ENCODE measurements around the gene CAPN9. TPM values are rescaled to one million over a fixed set of nuclear protein-coding genes. Genes with fewer than 3 reads are reported as not detected.

The CAPN9 gene
- total RNA-seq, 1 donor from 2014 or later: not detected

DNA sequence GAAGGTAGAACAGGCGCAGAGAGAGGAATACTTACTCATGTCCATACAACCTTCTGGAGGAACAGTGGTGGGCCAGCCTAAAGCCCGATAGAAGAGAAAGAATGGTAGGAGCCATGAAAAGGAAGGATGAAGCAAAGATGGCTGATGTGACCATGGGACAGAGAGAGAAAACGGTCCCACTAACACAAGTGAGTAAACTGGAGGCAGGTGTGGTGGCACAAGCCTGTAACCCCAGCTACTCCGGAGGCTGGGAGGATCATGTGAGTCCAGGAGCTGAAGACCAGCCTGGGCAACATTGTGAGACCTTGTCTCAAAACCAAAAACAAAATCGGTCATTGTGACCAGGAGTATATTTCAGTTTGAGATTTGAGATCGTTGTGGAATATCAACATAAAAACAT is 71.7 kb downstream of the CAPN9 start:
- Mint-ChIP-seq H3K27ac (ENCODE audit: unreplicated experiment) (no peak overlapping the region), H3K9me3 (ENCODE audit: unreplicated experiment) (peaks cover 1% of the 10 kb centered on the region), H3K27me3 (ENCODE audit: unreplicated experiment) (no peaks in the 10 kb centered on the region), H3K36me3 (ENCODE audit: unreplicated experiment) (peaks cover 1% of the 10 kb centered on the region), H3K4me1 (ENCODE audit: unreplicated experiment) (peaks cover 29% of the 10 kb centered on the region), H3K4me3 (ENCODE audit: unreplicated experiment) (no peak overlapping the region)
- TF ChIP-seq, protein P1, sequence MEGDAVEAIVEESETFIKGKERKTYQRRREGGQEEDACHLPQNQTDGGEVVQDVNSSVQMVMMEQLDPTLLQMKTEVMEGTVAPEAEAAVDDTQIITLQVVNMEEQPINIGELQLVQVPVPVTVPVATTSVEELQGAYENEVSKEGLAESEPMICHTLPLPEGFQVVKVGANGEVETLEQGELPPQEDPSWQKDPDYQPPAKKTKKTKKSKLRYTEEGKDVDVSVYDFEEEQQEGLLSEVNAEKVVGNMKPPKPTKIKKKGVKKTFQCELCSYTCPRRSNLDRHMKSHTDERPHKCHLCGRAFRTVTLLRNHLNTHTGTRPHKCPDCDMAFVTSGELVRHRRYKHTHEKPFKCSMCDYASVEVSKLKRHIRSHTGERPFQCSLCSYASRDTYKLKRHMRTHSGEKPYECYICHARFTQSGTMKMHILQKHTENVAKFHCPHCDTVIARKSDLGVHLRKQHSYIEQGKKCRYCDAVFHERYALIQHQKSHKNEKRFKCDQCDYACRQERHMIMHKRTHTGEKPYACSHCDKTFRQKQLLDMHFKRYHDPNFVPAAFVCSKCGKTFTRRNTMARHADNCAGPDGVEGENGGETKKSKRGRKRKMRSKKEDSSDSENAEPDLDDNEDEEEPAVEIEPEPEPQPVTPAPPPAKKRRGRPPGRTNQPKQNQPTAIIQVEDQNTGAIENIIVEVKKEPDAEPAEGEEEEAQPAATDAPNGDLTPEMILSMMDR (IDR thresholded peaks at IDR 0.05): no peak
- DNase-seq (ENCODE audit: extremely low spot score, unreplicated experiment): peak; percentile 56

DNA sequence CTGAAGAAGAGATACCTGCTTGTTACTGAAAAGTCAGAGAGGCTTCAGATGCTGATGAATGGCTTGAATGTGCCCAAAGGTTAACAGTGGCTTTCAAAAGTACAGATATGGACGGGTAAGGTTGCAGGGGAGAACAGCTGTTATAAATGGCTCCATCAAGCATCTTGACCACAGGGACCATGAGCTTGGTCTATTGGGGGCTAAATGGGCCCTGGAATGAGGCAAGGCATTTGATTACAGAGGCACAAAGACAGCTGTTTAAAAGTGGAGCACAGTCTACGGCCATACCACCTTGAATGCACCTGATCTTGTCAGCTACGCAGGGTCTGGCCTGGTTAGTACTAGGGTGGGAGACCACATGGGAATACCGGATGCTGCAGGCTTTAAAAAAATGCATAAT is 72.8 kb downstream of the CAPN9 start:
- no peaks in the 10 kb centered on the region for H3K9me3 Mint-ChIP-seq (ENCODE audit: unreplicated experiment)
- no peaks in the 10 kb centered on the region for H3K36me3 Mint-ChIP-seq (ENCODE audit: unreplicated experiment)
- peaks cover 37% of the 10 kb centered on the region for H3K4me1 Mint-ChIP-seq (ENCODE audit: unreplicated experiment)
- no peak overlapping the region for H3K4me3 Mint-ChIP-seq (ENCODE audit: unreplicated experiment)
- no peak for DNase-seq (ENCODE audit: extremely low spot score, unreplicated experiment)
- no peaks in the 10 kb centered on the region for H3K27me3 Mint-ChIP-seq (ENCODE audit: unreplicated experiment)
- TF ChIP-seq, protein P1 (IDR thresholded peaks at IDR 0.05): no peak
- no peak overlapping the region for H3K27ac Mint-ChIP-seq (ENCODE audit: unreplicated experiment)

DNA sequence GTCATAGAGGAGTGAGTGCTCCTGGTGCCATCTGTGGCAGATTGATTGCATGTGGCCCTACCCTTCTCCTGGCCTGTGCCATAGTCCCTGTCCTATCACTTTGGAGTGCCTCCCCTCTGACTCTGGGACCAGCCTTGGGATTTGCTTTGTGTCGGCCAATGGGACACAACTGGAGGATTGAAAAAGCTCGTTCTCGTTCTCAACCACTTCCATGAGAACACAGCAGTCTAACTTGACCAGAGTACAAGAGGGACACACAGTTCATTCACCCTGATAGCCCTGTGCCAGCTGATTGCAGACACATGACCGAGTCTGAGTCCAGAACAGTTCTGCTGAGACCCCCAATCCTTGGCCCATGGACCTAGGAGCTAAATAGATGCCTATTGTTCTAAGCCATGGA is 73.4 kb downstream of the CAPN9 start:
- Mint-ChIP-seq H3K27me3 (ENCODE audit: unreplicated experiment) (no peaks in the 10 kb centered on the region), H3K4me3 (ENCODE audit: unreplicated experiment) (no peak overlapping the region), H3K9me3 (ENCODE audit: unreplicated experiment) (no peaks in the 10 kb centered on the region)

DNA sequence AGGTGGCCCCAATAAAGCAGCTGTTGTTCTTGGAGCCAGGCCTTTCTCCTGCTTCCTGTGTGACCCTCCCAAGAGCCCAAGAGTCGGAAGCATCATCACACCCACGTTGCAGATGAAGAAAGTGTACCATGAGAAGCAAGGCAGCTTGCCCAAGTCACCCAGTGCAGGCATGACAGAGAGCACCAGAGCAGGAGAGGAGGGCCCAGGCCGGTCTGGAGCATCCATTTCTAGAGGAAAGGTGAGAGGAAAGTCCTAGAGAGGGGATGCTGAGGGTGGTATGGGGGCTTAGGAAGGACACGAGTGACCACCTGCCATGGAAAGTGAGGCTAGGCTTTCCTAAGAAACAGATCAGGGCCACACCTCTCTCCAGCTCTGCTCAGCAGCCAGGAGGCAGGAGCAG is 74.2 kb downstream of the CAPN9 start:
- Mint-ChIP-seq H3K4me1 (ENCODE audit: unreplicated experiment) (peaks cover 51% of the 10 kb centered on the region), H3K27me3 (ENCODE audit: unreplicated experiment) (no peaks in the 10 kb centered on the region), H3K27ac (ENCODE audit: unreplicated experiment) (peak overlapping the region; percentile 17), H3K4me3 (ENCODE audit: unreplicated experiment) (no peak overlapping the region), H3K9me3 (ENCODE audit: unreplicated experiment) (no peaks in the 10 kb centered on the region), H3K36me3 (ENCODE audit: unreplicated experiment) (no peaks in the 10 kb centered on the region)
- TF ChIP-seq, protein P1 (IDR thresholded peaks at IDR 0.05): no peak
- DNase-seq (ENCODE audit: extremely low spot score, unreplicated experiment): peak; percentile 72

More for the DNA sequence above, 73.4 kb downstream of the CAPN9 start:
- no peaks in the 10 kb centered on the region for H3K36me3 Mint-ChIP-seq (ENCODE audit: unreplicated experiment)
- H3K4me1 Mint-ChIP-seq (ENCODE audit: unreplicated experiment): peaks cover 43% of the 10 kb centered on the region
- TF ChIP-seq, protein P1 (IDR thresholded peaks at IDR 0.05): no peak
- no peak overlapping the region for H3K27ac Mint-ChIP-seq (ENCODE audit: unreplicated experiment)
- no peak for DNase-seq (ENCODE audit: extremely low spot score, unreplicated experiment)

DNA sequence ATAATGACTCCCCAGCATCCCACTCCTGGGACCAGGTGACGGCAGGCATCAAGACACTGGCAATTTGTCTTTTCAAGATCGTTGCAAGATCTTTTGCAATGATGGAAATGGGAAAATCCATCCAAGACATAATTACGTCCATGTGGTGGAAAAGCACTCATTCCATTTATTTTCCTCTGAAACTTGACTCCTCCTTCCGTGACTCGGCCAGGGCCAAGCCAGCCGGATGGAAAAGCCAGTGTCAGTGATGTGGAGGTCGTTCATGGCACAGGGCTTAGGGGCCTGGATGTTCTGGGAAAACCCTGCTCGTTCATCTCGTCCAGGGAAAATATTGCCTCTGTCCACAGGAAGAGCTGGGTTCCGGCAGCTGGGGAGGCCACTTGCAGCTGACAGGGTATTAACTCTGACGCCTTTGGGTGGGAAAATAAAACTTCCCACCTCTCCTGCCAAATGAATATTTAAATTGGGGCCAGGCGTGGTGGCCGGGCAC is 74.9 kb downstream of the CAPN9 start:
- Mint-ChIP-seq H3K4me3 (ENCODE audit: unreplicated experiment) (no peak overlapping the region), H3K27ac (ENCODE audit: unreplicated experiment) (peak overlapping the region; percentile 75), H3K9me3 (ENCODE audit: unreplicated experiment) (no peaks in the 10 kb centered on the region), H3K36me3 (ENCODE audit: unreplicated experiment) (no peaks in the 10 kb centered on the region), H3K27me3 (ENCODE audit: unreplicated experiment) (no peaks in the 10 kb centered on the region), H3K4me1 (ENCODE audit: unreplicated experiment) (peaks cover 59% of the 10 kb centered on the region)
- TF ChIP-seq, protein P1 (IDR thresholded peaks at IDR 0.05): no peak
- DNase-seq (ENCODE audit: extremely low spot score, unreplicated experiment): peak; percentile 80

All from osteocyte (in vitro differentiated cells).